OCI-LY7 (cell line): ENCODE data around the gene AUNIP.

ENCODE experiments used
- CTCF ChIP-seq: fragments of 200-600 bp; sonication (generic); conservative IDR thresholded peaks from 2 replicates; pipeline ENCODE4 v1.5.1; 2014; ENCODE audit warnings: mild to moderate bottlenecking, antibody characterized with exemption, low read length, moderate library complexity, mixed read lengths
- EZH2phosphoT487 ChIP-seq: fragments of 200-600 bp; sonication (generic); IDR thresholded peaks from 2 replicates; pipeline ENCODE4 v1.6.1; 2018; ENCODE audit warnings: low read depth, borderline replicate concordance, mild to moderate bottlenecking, mixed run types, antibody characterized with exemption, low read length, moderate library complexity, mixed read lengths

DNA sequence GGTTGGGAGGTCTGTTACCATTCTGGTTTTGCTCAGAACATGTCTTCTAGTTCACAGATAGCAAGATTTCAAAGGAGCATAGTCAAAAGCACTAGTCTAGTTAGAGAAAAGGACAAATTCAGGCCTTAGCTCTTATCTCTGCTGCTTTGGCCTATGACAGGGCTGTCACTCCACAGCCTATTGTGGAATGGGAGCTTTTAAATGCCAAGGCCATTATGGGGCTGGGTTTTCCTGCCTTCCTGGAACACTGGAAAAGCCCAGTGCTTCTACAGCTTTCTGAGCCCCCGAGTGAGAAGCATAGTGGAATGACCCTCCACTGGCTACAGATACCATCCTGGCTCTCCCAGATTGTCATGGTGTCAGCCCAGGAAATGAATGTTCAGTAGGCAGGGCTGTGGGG is 30.2 kb downstream of the AUNIP start:
- TF ChIP-seq EZH2phosphoT487 (no peak), CTCF (no peak)
